ENCODE results near the gene MAN1A2. TPM values are rescaled to one million over a fixed set of nuclear protein-coding genes. Genes with fewer than 3 reads are reported as not detected.

The MAN1A2 gene
- total and polyA plus RNA-seq, 9 of the 15 experiments (the other 6 are each of a cell fraction or from before 2014, with no cell fraction given): 4.2 to 38.4 (median 18.7) TPM

GRCh38 chr1:117388328-117388727 lies 21.1 kb downstream of the MAN1A2 start:
- Histone ChIP-seq H3K4me1 (replicated peaks in 1 of 2; ENCODE audit: control insufficient read depth in 2 of 2, insufficient read depth in 2 of 2, low read length in 2 of 2) (peaks cover 0 to 10% of the 10 kb centered on the region in 2 experiments; a peak in 2 of 5 replicates), H3K27me3 (ENCODE audit: control insufficient read depth in 2 of 2, insufficient read depth in 2 of 2, low read length in 2 of 2) (no peaks in the 10 kb centered on the region), H3K27ac (ENCODE audit: extremely low read depth, low read depth, low read length) (no peak overlapping the region), H3K9me3 (replicated peaks; ENCODE audit: control insufficient read depth, insufficient read depth, low read depth, low read length) (no peaks in the 10 kb centered on the region; the same call in 1 of the 2 replicates), H3K4me3 (no peak overlapping the region), H3K9me1 (ENCODE audit: control insufficient read depth, insufficient read depth, low read length) (no peaks in the 10 kb centered on the region), H4K20me1 (replicated peaks; ENCODE audit: control insufficient read depth, insufficient read depth, low read length) (peaks cover 14% of the 10 kb centered on the region), H3K9ac (ENCODE audit: insufficient read depth in 1 of 2, low read depth in 2 of 2, low read length in 2 of 2) (no peak overlapping the region), H3K79me2 (ENCODE audit: control insufficient read depth, insufficient read depth, low read length) (peaks cover 87% of the 10 kb centered on the region), H3K36me3 (ENCODE audit: control insufficient read depth, insufficient read depth, low read length) (no peaks in the 10 kb centered on the region), H2AFZ (ENCODE audit: low read depth, low read length) (no peak overlapping the region), H3K4me2 (ENCODE audit: insufficient read depth, low read length) (no peak overlapping the region)
- TF ChIP-seq BHLHE40 (IDR thresholded peaks at IDR 0.05; ENCODE audit: low read length) (no peak), ZKSCAN3 (CRISPR knock-in tag; IDR thresholded peaks at IDR 0.05) (no peak), ZNF445 (CRISPR knock-in tag; IDR thresholded peaks at IDR 0.05; ENCODE audit: low read depth) (no peak), PPARD (CRISPR knock-in tag; IDR thresholded peaks at IDR 0.05) (no peak), RB1 (IDR thresholded peaks at IDR 0.05; ENCODE audit: low read depth) (no peak), CBX3 (IDR thresholded peaks at IDR 0.05; ENCODE audit: borderline replicate concordance in 1 of 2, low read length in 2 of 2) (no peak), BRD9 (IDR thresholded peaks at IDR 0.05; ENCODE audit: low read depth, partially characterized antibody) (no peak), FOXK2 (conservative IDR thresholded peaks at IDR 0.05 in 1 of 2, IDR thresholded peaks at IDR 0.05 in 1 of 2; ENCODE audit: low read depth in 2 of 2) (no peak), SIX5 (IDR thresholded peaks at IDR 0.05; ENCODE audit: borderline replicate concordance in 1 of 2, insufficient read depth in 1 of 2, low read depth in 1 of 2, low read length in 2 of 2) (no peak)
- TF ChIP-seq, protein P1, sequence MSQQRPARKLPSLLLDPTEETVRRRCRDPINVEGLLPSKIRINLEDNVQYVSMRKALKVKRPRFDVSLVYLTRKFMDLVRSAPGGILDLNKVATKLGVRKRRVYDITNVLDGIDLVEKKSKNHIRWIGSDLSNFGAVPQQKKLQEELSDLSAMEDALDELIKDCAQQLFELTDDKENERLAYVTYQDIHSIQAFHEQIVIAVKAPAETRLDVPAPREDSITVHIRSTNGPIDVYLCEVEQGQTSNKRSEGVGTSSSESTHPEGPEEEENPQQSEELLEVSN (IDR thresholded peaks at IDR 0.05; ENCODE audit: borderline replicate concordance in 1 of 2, extremely low read depth in 1 of 2, insufficient read depth in 1 of 2, insufficient read length in 1 of 2, low read depth in 1 of 2, low read length in 1 of 2, poor library complexity in 1 of 2, severe bottlenecking in 1 of 2): no peak
- no TSS peak for BruUV-seq (replicated peaks)
- DNase-seq (ENCODE audit: extremely low read depth in 1 of 4, low spot score in 3 of 4) (no peak), ATAC-seq (peak; percentile 44; the same call in 2 of the 3 replicates), FAIRE-seq (no peak)
- ChIA-PET CTCF (ENCODE audit: low intra/inter-chr PET ratio) (no interaction called here), POLR2A (interaction anchor here (0.6 to 2.7 kb wide), 6 partner anchors 11 to 28 kb away, joined by 3 to 10 read pairs (median 4); no protein-coding TSS in a partner anchor)
- intact Hi-C loops (cut with micrococcal nuclease) (no loop called here), in situ Hi-C loops (cut with MboI) (no loop called here)
- WGBS (ENCODE audit: insufficient coverage, low coverage, missing lambda C conversion rate): 60% methylated on average over 3 of the region's 3 CpGs

Data from K562 (cell line).